PC-9 (cell line): ENCODE measurements around the gene B3GAT1. TPM values are rescaled to one million over a fixed set of nuclear protein-coding genes. Genes with fewer than 3 reads are reported as not detected.

Experiments used
- BruUV-seq: library from RNA; stranded (reverse); fragments of 400-500 nt; replicated peaks from 2 replicates; lab custom pipeline; 2021; lab: Mats Ljungman, UMichigan
- CTCF ChIA-PET: fragments of 300-600 bp; sonication (Branson Sonifier 250); formaldehyde crosslinking; loops from one replicate; lab custom pipeline; 2022; ENCODE audit warnings: antibody characterized with exemption; lab: Charles Lee
- POLR2A ChIA-PET: fragments of 300-600 bp; sonication (Branson Sonifier 250); formaldehyde crosslinking; loops from one replicate; lab custom pipeline; 2022; ENCODE audit warnings: antibody characterized with exemption; ENCODE audit not compliant: unreplicated experiment; lab: Charles Lee
- DNase-seq, 2 experiments: peaks; one replicate each; pipeline versions ENCODE4 v3.0.0 to v3.0.0-alpha.2; 2015 to 2022; ENCODE audit warnings: mixed read lengths in 1 of 2
- H2AFZ ChIP-seq: fragments of 200-600 bp; sonication (generic); 2 replicates; pipeline ENCODE4 v1.8.1; 2017; ENCODE audit warnings: antibody characterized with exemption
- H3F3A ChIP-seq: fragments of 200-600 bp; sonication (generic); 2 replicates; pipeline ENCODE4 v1.8.1; 2017; ENCODE audit warnings: antibody characterized with exemption, mild to moderate bottlenecking, low read depth; ENCODE audit not compliant: insufficient read depth
- H3K27ac ChIP-seq: fragments of 200-600 bp; sonication (generic); 2 replicates; pipeline ENCODE4 v1.6.1; 2016; ENCODE audit warnings: mixed run types
- H3K27me3 ChIP-seq: fragments of 200-600 bp; sonication (generic); 2 replicates; pipeline ENCODE4 v1.6.1; 2016; ENCODE audit warnings: low read depth, mixed run types; ENCODE audit not compliant: insufficient read depth
- H3K36me3 ChIP-seq: fragments of 200-600 bp; sonication (generic); 2 replicates; pipeline ENCODE4 v1.6.1; 2016; ENCODE audit warnings: low read depth, mixed run types
- H3K4me1 ChIP-seq: fragments of 200-600 bp; sonication (generic); replicated peaks from 2 replicates; pipeline ENCODE4 v1.6.1; 2016; ENCODE audit warnings: mixed run types; ENCODE audit not compliant: insufficient read depth
- H3K4me2 ChIP-seq: fragments of 200-600 bp; sonication (generic); 2 replicates; pipeline ENCODE4 v1.6.1; 2017; ENCODE audit warnings: mixed run types
- H3K4me3 ChIP-seq: fragments of 200-600 bp; sonication (generic); 2 replicates; pipeline ENCODE4 v1.6.1; 2016; ENCODE audit warnings: mixed run types
- H3K79me2 ChIP-seq: fragments of 200-600 bp; sonication (generic); 2 replicates; pipeline ENCODE4 v1.6.1; 2017; ENCODE audit warnings: low read depth, mixed run types
- H3K9me2 ChIP-seq: fragments of 200-600 bp; sonication (generic); 2 replicates; pipeline ENCODE4 v1.8.1; 2017; ENCODE audit warnings: mild to moderate bottlenecking; ENCODE audit not compliant: insufficient read depth
- H3K9me3 ChIP-seq: fragments of 200-600 bp; sonication (generic); 2 replicates; pipeline ENCODE4 v1.8.1; 2016; ENCODE audit warnings: low read depth; ENCODE audit not compliant: insufficient read depth
- H4K20me1 ChIP-seq: fragments of 200-600 bp; sonication (generic); 2 replicates; pipeline ENCODE4 v1.8.1; 2017; ENCODE audit not compliant: insufficient read depth
- CTCF ChIP-seq: fragments of 200-600 bp; sonication (generic); conservative IDR thresholded peaks from 2 replicates; pipeline ENCODE4 v1.6.1; 2017; ENCODE audit warnings: mixed run types, antibody characterized with exemption, mild to moderate bottlenecking, moderate library complexity
- EZH2 ChIP-seq: fragments of 200-600 bp; sonication (generic); IDR thresholded peaks from 2 replicates; pipeline ENCODE4 v1.8.0; 2017; ENCODE audit warnings: antibody characterized with exemption, low read depth
- intact Hi-C: fragments of 100-400 bp; cut with micrococcal nuclease; formaldehyde crosslinking; loops from one replicate; pipeline ENCODE4 v1.10.0; 2022; ENCODE audit not compliant: unreplicated experiment
- total RNA-seq: library from RNA; stranded (reverse); gene quantifications from 2 replicates; pipeline ENCODE4 v1.2.3, GENCODE V29; 2021

The B3GAT1 gene
- total RNA-seq, 1 experiment from 2014 or later: not detected

- TF ChIP-seq EZH2 (no peak), CTCF (no peak)
Measured at GRCh38 chr11:134397304-134398078, 14.6 kb downstream of the B3GAT1 start.

GRCh38 chr11:134395002-134395401 lies 17.0 kb downstream of the B3GAT1 start:
- H3K27me3 ChIP-seq: peaks cover 99% of the 10 kb centered on the region
- no peaks in the 10 kb centered on the region for H3K36me3 ChIP-seq
- POLR2A ChIA-PET: no interaction called here
- no TSS peak for BruUV-seq
- TF ChIP-seq CTCF (no peak), EZH2 (no peak)
- no peak overlapping the region for H2AFZ ChIP-seq
- H3K4me3 ChIP-seq: no peak overlapping the region
- no peaks in the 10 kb centered on the region for H3K9me2 ChIP-seq
- intact Hi-C loops: no loop called here
- H3K4me2 ChIP-seq: no peak overlapping the region
- H4K20me1 ChIP-seq: no peaks in the 10 kb centered on the region; the same call in 1 of the 2 replicates
- no peaks in the 10 kb centered on the region for H3K79me2 ChIP-seq
- no peak overlapping the region for H3K27ac ChIP-seq
- DNase-seq: no peak
- CTCF ChIA-PET: no interaction called here
- H3K9me3 ChIP-seq: no peaks in the 10 kb centered on the region
- no peaks in the 10 kb centered on the region for H3F3A ChIP-seq
- no peaks in the 10 kb centered on the region for H3K4me1 ChIP-seq

More at GRCh38 chr11:134397304-134398078, 14.6 kb downstream of the B3GAT1 start:
- no peaks in the 10 kb centered on the region for H3K9me2 ChIP-seq
- H3K27me3 ChIP-seq: peaks cover 99% of the 10 kb centered on the region
- BruUV-seq: no TSS peak
- no peak overlapping the region for H3K4me2 ChIP-seq
- H3K4me1 ChIP-seq: no peaks in the 10 kb centered on the region
- DNase-seq: no peak
- intact Hi-C loops: no loop called here
- H3K27ac ChIP-seq: no peak overlapping the region
- H3K79me2 ChIP-seq: no peaks in the 10 kb centered on the region
- ChIA-PET CTCF (no interaction called here), POLR2A (no interaction called here)
- H2AFZ ChIP-seq: no peak overlapping the region
- H4K20me1 ChIP-seq: no peaks in the 10 kb centered on the region; the same call in 1 of the 2 replicates
- H3F3A ChIP-seq: no peaks in the 10 kb centered on the region
- no peak overlapping the region for H3K4me3 ChIP-seq
- H3K36me3 ChIP-seq: no peaks in the 10 kb centered on the region
- no peaks in the 10 kb centered on the region for H3K9me3 ChIP-seq

GRCh38 chr11:134394311-134394710 lies 17.7 kb downstream of the B3GAT1 start:
- CTCF ChIA-PET: no interaction called here
- BruUV-seq: no TSS peak
- Histone ChIP-seq H3K36me3 (no peaks in the 10 kb centered on the region), H3K4me1 (no peaks in the 10 kb centered on the region), H4K20me1 (no peaks in the 10 kb centered on the region; the same call in 1 of the 2 replicates), H3K79me2 (no peaks in the 10 kb centered on the region), H3K9me3 (no peaks in the 10 kb centered on the region), H3K27me3 (peaks cover 99% of the 10 kb centered on the region), H3K27ac (no peak overlapping the region), H3K4me2 (no peak overlapping the region), H3K9me2 (no peaks in the 10 kb centered on the region), H3K4me3 (no peak overlapping the region), H3F3A (no peaks in the 10 kb centered on the region), H2AFZ (no peak overlapping the region)
- no peak for DNase-seq
- TF ChIP-seq EZH2 (no peak), CTCF (no peak)
- POLR2A ChIA-PET: no interaction called here
- intact Hi-C loops: no loop called here
